ENCODE results near the gene TMEM115.

Gene TMEM115

GRCh38 chr3:50351323-50351697 lies 8.0 kb downstream of the TMEM115 start:
- DNase-seq = no peak

- DNase-seq = peak; percentile 52
Observed at GRCh38 chr3:50350527-50351322, 8.6 kb downstream of the TMEM115 start, which contains the start of the genes CYB561D2 and NPRL2. Gene CYB561D2, plus strand, starts transcription at chr3:50350862. Its CDS starts 572 bp downstream, at chr3:50351434. Gene NPRL2, minus strand, starts transcription at chr3:50350775. Its CDS starts 123 bp downstream, at chr3:50350652.

GRCh38 chr3:50350213-50350526 lies 9.2 kb downstream of the TMEM115 start:
- no peak for DNase-seq

- no peak for DNase-seq
Observed at GRCh38 chr3:50347187-50347813, 12.0 kb downstream of the TMEM115 start.

- DNase-seq = no peak
Observed at GRCh38 chr3:50345586-50346234, 13.6 kb downstream of the TMEM115 start, which contains the start of gene ZMYND10. Gene ZMYND10, minus strand, starts transcription at chr3:50345732. Its CDS starts 153 bp downstream, at chr3:50345579.

- DNase-seq = no peak
Observed at GRCh38 chr3:50345008-50345407, 14.3 kb downstream of the TMEM115 start.

- DNase-seq = no peak
Observed at GRCh38 chr3:50342813-50343633, 16.3 kb downstream of the TMEM115 start.

- no peak for DNase-seq
Observed at GRCh38 chr3:50341996-50342650, 17.2 kb downstream of the TMEM115 start.

- DNase-seq = no peak
Observed at GRCh38 chr3:50341537-50341936, 17.8 kb downstream of the TMEM115 start.

GRCh38 chr3:50340448-50341329 lies 18.6 kb downstream of the TMEM115 start, which contains the start of gene RASSF1:
Gene RASSF1, minus strand, starts transcription at chr3:50340836. Its CDS starts 31 bp downstream, at chr3:50340805.
- no peak for DNase-seq

GRCh38 chr3:50340147-50340447 lies 19.2 kb downstream of the TMEM115 start:
- no peak for DNase-seq

GRCh38 chr3:50339485-50340146 lies 19.7 kb downstream of the TMEM115 start:
- no peak for DNase-seq

- no peak for DNase-seq
Observed at GRCh38 chr3:50338965-50339364, 20.4 kb downstream of the TMEM115 start.

GRCh38 chr3:50337175-50337861 lies 22.0 kb downstream of the TMEM115 start:
- DNase-seq = peak; percentile 73

GRCh38 chr3:50336452-50337174 lies 22.7 kb downstream of the TMEM115 start:
- no peak for DNase-seq

GRCh38 chr3:50334339-50335075 lies 24.8 kb downstream of the TMEM115 start:
- no peak for DNase-seq

GRCh38 chr3:50333744-50334328 lies 25.5 kb downstream of the TMEM115 start:
- DNase-seq = no peak

GRCh38 chr3:50331364-50331907 lies 27.9 kb downstream of the TMEM115 start:
- DNase-seq = no peak
